22Rv1 (cell line): Measurements from ENCODE around the gene KLC1.
"Not testable (repeated sequence)": the region's sequence is repeated elsewhere in the genome, so short reads cannot be mapped to it uniquely, and the experiment has no call there.

Source experiments
- H3K27ac ChIP-seq: fragments of 450-650 bp; 2 replicates; pipeline ENCODE4 v1.5.1; 2017
- ZFX ChIP-seq: fragments of 450-650 bp; IDR thresholded peaks from 2 replicates; pipeline ENCODE4 v1.6.1; 2017; ENCODE audit warnings: antibody characterized with exemption, borderline replicate concordance
- TF ChIP-seq, protein P1 (sequence below): fragments of 450-650 bp; IDR thresholded peaks from 2 replicates; pipeline ENCODE4 v1.5.1; 2017; ENCODE audit warnings: mild to moderate bottlenecking

The KLC1 gene

DNA sequence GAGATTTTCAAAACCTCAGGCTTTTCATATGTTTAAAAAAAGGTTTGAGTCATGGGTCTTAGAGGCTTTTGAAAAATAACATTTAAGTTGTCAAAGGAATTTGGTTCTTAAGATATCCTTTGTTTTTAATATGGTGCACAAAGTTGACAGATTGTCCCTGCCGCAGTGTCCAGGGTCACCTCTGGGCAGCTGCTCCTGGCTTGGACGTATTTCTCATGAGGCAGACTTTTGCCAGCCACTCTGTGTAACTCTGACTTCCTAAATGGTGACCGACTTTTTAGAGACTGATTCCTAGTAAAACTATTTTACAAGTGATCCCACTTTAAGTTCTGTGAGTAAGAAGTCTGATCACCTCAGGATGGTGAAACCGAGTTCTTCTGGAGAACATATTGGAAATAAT is 58.7 kb downstream of the KLC1 start:
- H3K27ac ChIP-seq = no peak overlapping the region

DNA sequence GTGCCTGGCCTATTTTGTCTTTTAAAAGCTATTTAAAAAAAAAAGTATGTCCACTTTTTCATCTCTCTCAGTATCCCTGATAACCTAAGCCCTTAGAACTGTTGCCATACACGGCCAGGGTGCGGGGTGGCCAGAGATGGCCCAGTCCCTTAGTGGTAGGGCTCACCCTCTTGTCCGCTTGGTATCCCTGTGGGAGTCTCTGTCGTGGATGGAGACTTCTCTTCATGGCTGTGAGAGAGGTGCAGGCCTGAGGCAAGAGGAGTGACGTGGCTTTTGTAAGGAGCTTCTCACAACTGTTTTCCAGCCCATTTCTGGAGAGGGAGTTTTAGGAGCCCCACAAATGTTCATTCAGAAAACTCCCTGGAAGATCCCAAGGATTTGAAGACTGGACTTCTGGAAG is 59.4 kb downstream of the KLC1 start:
- TF ChIP-seq, protein P1, sequence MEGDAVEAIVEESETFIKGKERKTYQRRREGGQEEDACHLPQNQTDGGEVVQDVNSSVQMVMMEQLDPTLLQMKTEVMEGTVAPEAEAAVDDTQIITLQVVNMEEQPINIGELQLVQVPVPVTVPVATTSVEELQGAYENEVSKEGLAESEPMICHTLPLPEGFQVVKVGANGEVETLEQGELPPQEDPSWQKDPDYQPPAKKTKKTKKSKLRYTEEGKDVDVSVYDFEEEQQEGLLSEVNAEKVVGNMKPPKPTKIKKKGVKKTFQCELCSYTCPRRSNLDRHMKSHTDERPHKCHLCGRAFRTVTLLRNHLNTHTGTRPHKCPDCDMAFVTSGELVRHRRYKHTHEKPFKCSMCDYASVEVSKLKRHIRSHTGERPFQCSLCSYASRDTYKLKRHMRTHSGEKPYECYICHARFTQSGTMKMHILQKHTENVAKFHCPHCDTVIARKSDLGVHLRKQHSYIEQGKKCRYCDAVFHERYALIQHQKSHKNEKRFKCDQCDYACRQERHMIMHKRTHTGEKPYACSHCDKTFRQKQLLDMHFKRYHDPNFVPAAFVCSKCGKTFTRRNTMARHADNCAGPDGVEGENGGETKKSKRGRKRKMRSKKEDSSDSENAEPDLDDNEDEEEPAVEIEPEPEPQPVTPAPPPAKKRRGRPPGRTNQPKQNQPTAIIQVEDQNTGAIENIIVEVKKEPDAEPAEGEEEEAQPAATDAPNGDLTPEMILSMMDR = no peak
- no peak for TF ChIP-seq ZFX
- H3K27ac ChIP-seq = no peak overlapping the region

More for the DNA sequence above, 58.7 kb downstream of the KLC1 start:
- TF ChIP-seq, protein P1 = no peak
- no peak for TF ChIP-seq ZFX

DNA sequence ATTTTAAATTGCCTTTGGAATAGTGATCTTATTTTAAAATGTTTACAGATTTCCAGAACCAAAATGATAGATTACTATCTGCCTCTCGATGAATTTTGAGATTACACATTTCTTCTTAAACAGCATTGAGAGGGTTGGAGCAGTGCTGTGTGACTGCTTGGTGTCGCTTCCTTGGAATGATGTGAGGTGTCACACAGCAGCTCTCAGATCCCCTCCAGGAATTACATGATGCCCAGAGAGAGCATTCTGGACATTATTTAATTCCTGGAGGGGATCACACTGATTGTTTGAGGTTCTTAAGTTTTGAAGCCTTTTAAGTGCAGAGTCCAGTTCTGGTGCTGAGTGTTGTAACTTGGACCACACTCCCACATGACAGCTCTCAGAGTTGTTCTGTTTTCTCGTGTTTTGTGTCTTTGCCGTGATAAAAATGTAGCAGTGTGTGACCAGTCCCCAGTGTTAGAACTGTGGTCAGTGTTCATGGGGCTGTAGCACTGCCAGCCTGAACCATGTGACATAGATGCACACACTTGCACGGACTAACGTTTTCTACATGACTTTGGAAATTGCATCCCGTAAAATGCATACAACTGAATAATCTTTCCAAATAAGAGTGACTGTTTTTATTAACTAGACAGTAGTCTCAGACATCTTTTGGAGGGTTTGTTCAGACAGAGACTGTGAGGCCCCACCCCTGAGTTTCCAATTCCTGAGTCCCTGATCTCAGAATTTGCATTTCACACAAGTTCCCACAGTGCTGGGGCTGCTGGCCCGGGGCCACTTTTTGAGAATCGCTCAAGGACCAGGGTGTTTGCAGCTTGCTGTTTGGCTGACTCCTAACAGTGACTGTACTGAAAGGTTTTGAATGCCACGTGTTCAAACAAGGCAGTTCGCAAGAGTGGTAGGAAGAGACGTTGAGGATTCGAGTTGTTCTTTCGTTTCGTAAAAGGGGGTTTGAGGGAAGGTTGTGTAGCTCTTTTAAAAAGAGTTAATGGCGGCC is 60.2 kb downstream of the KLC1 start:
- TF ChIP-seq ZFX = no peak
- TF ChIP-seq, protein P1 = no peak
- no peak overlapping the region for H3K27ac ChIP-seq

DNA sequence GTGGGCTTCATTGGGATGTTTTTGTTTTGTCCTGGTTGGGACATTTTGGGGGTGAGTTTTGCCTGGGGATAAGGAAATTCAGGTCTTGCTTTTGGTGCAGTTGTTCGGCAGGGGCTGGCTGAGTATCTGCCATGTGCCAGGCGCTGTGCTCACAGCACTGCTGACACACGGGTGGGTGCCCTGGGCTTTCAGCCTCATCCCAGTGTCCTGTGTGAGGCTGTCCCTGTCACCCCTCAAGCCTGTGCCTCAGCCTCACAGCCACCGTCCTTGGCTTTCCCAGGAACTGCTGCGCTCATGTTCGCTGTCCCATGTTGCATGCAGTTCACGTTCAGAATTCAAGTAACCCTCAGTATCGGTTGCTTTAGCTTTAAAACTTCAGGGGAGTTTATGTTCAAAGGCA is 61.3 kb downstream of the KLC1 start:
- TF ChIP-seq, protein P1 = no peak
- no peak for TF ChIP-seq ZFX
- no peak overlapping the region for H3K27ac ChIP-seq

DNA sequence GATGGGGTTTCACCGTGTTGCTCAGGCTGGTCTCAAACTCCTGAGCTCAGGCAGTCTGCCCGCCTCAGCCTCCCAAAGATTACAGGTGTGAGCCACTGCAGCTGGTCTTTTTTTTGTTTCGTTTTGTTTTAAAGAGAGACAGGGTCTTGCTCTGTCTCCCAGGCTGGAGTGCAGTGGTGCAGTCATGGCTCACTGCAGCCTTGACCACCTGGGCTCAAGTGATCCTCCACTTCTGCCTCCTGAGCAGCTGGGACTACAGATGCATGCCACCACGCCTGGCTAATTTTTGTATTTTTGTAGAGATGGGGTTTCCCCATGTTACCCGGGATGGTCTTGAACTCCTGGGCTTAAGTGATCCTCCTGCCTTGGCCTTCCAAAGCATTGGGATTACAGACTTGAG is 62.6 kb downstream of the KLC1 start:
- H3K27ac ChIP-seq = not testable (repeated sequence)

DNA sequence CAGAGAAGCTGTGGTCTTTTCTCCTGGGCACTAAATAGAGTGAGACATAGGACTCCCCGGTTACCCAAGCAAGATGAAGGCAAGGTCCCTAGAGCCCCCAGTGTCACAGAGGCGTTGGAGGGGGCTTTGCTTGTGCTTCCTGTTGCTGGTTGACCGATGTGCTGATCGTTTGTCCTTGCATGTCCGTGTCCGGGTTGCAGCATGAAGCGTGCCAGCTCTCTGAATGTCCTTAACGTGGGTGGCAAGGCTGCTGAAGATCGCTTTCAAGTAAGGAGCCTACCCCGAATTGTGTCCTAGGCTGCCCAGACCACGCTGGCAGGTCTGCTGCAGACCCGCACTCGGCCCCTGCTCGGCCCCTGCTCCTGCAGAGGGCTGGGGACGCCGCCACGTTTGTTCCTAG is 63.1 kb downstream of the KLC1 start:
- TF ChIP-seq, protein P1 = no peak
- TF ChIP-seq ZFX = no peak
- H3K27ac ChIP-seq = no peak overlapping the region

DNA sequence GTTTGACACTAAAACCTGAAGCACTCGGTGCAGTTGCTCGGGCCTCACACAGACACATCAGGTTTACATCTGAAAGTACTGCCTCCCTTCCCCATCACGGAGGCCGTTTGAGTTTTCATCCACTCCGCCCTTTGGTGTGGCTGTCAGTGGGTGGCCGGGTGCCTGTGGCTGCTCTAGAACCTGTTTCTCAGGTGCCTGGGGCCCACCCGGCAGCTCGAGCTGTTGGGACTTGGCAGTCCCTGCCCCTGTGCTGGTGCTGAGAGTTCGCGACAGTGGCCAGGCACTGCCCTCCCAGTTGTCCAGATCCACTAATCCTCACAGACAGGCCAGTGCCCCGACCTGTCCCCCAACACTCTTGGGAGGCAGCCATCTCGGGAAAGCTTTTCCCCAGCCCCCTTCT is 63.9 kb downstream of the KLC1 start:
- H3K27ac ChIP-seq = peak overlapping the region; percentile 36
- no peak for TF ChIP-seq ZFX
- TF ChIP-seq, protein P1 = no peak
